Peyer's patch (tissue), 4 donors: ENCODE results near the gene CYBA.

Experiments used
- POLR2A ChIP-seq, 2 donors: fragments of 450-650 bp; IDR thresholded peaks; one replicate each; pipeline ENCODE4 v1.5.1; 2017; ENCODE audit warnings: antibody characterized with exemption in 2 of 2, mild to moderate bottlenecking in 2 of 2, moderate library complexity in 2 of 2
- TF ChIP-seq, protein P1 (sequence below), 6 experiments: fragments of 450-650 bp in 4 of 6; fragments of 200-600 bp in 2 of 6; sonication (generic) in 1 of 6; IDR thresholded peaks; one replicate each; pipeline ENCODE4 v1.5.1; 2017 to 2019; ENCODE audit warnings: antibody characterized with exemption in 6 of 6, mild to moderate bottlenecking in 3 of 6, moderate library complexity in 1 of 6

DNA sequence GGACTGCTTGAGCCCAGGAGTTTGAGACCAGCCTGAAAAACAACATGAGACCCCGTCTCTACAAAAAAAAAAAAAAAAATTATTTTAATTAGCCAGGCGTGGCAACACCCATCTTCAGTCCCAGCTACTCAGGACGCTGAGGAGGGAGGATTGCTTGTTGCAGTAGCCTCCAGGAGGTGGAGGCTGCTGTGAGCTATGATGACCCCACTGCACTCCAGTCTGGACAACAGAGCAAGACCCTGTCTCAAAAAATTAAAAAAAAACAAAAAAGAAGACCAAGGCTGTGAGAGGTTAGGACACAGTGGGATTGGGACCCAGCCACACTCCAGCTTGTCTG is 36.8 kb upstream of the CYBA start:
- TF ChIP-seq, protein P1, sequence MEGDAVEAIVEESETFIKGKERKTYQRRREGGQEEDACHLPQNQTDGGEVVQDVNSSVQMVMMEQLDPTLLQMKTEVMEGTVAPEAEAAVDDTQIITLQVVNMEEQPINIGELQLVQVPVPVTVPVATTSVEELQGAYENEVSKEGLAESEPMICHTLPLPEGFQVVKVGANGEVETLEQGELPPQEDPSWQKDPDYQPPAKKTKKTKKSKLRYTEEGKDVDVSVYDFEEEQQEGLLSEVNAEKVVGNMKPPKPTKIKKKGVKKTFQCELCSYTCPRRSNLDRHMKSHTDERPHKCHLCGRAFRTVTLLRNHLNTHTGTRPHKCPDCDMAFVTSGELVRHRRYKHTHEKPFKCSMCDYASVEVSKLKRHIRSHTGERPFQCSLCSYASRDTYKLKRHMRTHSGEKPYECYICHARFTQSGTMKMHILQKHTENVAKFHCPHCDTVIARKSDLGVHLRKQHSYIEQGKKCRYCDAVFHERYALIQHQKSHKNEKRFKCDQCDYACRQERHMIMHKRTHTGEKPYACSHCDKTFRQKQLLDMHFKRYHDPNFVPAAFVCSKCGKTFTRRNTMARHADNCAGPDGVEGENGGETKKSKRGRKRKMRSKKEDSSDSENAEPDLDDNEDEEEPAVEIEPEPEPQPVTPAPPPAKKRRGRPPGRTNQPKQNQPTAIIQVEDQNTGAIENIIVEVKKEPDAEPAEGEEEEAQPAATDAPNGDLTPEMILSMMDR (IDR thresholded peaks at IDR 0.05), result no peak
- TF ChIP-seq POLR2A (IDR thresholded peaks at IDR 0.05), result no peak
